ENCODE measurements around the gene ISY1. TPM values are rescaled to one million over a fixed set of nuclear protein-coding genes. Genes with fewer than 3 reads are reported as not detected.

ISY1 gene
- total RNA-seq, 4 donors from 2014 or later: 4.1 to 39.3 (median 22.3) TPM

DNA sequence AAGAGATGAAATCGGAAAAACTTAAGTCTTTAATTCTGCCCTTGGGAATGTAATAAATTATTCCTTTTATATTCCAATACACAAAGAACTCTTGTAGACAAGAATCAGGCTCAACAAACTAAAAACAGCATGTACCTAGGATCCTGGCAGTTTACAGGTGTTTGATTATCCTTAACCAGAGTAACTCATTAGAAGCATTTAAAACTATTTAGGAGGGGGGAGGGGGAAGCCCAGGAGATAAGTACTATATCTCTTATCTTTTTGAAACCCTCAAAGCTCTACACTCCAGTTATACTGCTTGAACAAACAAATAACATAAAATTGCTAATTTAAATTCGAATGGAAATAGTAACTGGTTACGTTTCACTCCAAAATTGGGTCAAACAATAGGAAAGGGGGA lies 21.0 kb upstream of the ISY1 start:
- H3K36me3 ChIP-seq: no peaks in the 10 kb centered on the region
- peaks cover 6 to 22% of the 10 kb centered on the region in 2 donors for H3K4me1 ChIP-seq
- H3K27ac ChIP-seq: peak overlapping the region; percentile 98
- H3K27me3 ChIP-seq: no peaks in the 10 kb centered on the region
- H3K9me3 ChIP-seq: no peaks in the 10 kb centered on the region
- TF ChIP-seq POLR2A (IDR thresholded peaks at IDR 0.05): no peak
- no peak for TF ChIP-seq CTCF (IDR thresholded peaks at IDR 0.05)
- intact Hi-C loops (cut with DNase I; ENCODE audit: low total_unique reads): no loop called here
- no peak for DNase-seq
- peak overlapping the region; percentile 93 to 97 for H3K4me3 ChIP-seq

DNA sequence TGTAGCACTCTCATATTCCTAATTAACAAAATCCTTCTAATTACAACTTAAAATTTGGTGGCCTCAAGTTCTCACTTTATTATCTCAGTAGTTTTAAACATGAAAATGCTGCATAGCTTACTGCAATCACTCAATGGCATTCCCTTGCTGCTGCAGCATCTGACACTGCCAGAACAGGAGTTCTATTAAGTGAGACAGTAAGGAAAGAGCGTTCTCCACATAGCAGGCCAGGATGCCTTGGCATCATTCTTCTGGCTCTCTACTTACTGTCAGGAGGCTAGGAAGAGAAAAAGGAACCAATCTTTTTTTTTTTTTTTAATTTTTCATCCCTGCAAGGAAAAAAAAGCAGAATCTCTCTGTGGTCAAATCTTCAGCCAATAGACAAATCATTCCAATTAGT lies 19.6 kb upstream of the ISY1 start:
- Histone ChIP-seq H3K36me3 (no peaks in the 10 kb centered on the region), H3K27me3 (no peaks in the 10 kb centered on the region), H3K27ac (peak overlapping the region; percentile 98), H3K9me3 (no peaks in the 10 kb centered on the region), H3K4me3 (peak overlapping the region; percentile 93 to 97), H3K4me1 (peaks cover 10 to 31% of the 10 kb centered on the region in 2 donors)
- DNase-seq: no peak
- intact Hi-C loops (cut with DNase I; ENCODE audit: low total_unique reads): no loop called here
- TF ChIP-seq POLR2A (IDR thresholded peaks at IDR 0.05) (no peak), CTCF (IDR thresholded peaks at IDR 0.05) (no peak)

DNA sequence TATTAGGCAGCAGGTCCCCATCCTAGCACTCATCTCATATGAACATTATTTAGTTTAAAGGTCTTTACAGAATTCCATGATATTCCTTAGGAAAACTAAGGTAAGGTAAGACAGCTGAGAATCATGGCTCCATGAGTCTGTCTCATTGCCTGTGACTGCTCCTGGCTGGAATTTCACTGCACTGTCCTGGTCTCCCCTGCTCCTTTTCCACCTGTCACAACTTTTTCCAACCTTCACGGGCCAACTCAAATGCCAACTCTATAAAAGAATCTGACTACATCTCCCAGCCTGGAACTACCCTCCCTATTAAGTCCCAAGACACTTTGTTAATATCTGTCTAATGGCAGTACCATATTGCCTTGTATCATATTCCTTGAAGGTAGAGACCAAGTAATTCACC lies 15.2 kb upstream of the ISY1 start:
- H3K9me3 ChIP-seq: no peaks in the 10 kb centered on the region
- intact Hi-C loops (cut with DNase I; ENCODE audit: low total_unique reads): no loop called here
- TF ChIP-seq POLR2A (IDR thresholded peaks at IDR 0.05) (no peak), CTCF (IDR thresholded peaks at IDR 0.05) (no peak)
- H3K4me3 ChIP-seq: no peak overlapping the region
- no peaks in the 10 kb centered on the region for H3K27me3 ChIP-seq
- H3K4me1 ChIP-seq: peaks cover 14 to 37% of the 10 kb centered on the region in 2 donors
- H3K36me3 ChIP-seq: no peaks in the 10 kb centered on the region
- H3K27ac ChIP-seq: no peak overlapping the region
- DNase-seq: no peak

DNA sequence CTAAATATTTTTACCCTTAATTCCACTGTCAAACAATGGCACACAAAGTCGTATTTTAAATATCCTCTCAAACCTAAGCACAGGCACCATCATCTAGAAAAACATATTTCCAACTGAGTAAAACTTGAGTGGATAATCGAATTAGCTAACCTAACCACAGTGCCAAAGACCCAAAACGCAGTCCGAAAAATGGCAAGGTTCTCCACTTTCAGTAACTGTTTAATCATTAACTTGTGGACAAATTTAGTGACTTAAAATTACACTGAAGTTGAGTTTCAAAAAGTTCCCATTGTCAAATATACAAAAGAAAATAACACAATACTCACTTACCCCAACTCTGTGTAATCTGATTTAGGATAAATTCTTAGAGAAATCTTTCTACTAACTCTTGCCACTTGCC lies 12.9 kb upstream of the ISY1 start:
- intact Hi-C loops (cut with DNase I; ENCODE audit: low total_unique reads): no loop called here
- Histone ChIP-seq H3K27me3 (no peaks in the 10 kb centered on the region), H3K4me1 (peaks cover 13 to 26% of the 10 kb centered on the region in 2 donors), H3K36me3 (no peaks in the 10 kb centered on the region), H3K4me3 (no peak overlapping the region), H3K27ac (peak overlapping the region in 1 of 2 donors; percentile 35), H3K9me3 (no peaks in the 10 kb centered on the region)
- TF ChIP-seq CTCF (IDR thresholded peaks at IDR 0.05) (no peak), POLR2A (IDR thresholded peaks at IDR 0.05) (no peak)
- DNase-seq: no peak

DNA sequence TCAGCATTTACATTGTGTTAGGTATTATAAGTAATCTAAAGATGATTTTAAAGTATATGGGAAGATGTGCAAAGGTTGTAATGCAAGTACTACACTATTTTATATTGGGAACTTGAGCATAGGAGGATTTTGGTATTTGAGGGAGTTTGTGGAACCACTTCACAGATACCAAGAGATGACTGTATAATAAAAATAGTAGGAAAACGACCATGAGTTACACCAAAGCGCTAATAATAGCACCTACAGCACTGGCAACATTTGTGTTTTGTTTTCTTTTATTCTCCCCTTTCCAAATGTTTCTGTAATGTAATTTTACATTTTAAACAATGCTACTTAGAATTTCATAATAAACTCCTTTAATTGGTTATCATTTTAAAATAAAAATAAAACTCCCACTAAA lies 12.3 kb upstream of the ISY1 start:
- peaks cover 8 to 21% of the 10 kb centered on the region in 2 donors for H3K4me1 ChIP-seq
- intact Hi-C loops (cut with DNase I; ENCODE audit: low total_unique reads): no loop called here
- H3K36me3 ChIP-seq: no peaks in the 10 kb centered on the region

More for the DNA sequence above, 12.3 kb upstream of the ISY1 start:
- Histone ChIP-seq H3K27ac (peak overlapping the region in 1 of 2 donors; percentile 30), H3K27me3 (no peaks in the 10 kb centered on the region), H3K9me3 (no peaks in the 10 kb centered on the region), H3K4me3 (no peak overlapping the region)
- no peak for DNase-seq
- TF ChIP-seq POLR2A (IDR thresholded peaks at IDR 0.05) (no peak), CTCF (IDR thresholded peaks at IDR 0.05) (no peak)
